Adrenal gland (tissue), 5 donors: ENCODE results near the gene COL17A1.

Experiments used
- POLR2A ChIP-seq, 2 donors: fragments of 450-650 bp; IDR thresholded peaks; one replicate each; pipeline ENCODE4 v1.6.1; 2017; ENCODE audit warnings: antibody characterized with exemption in 2 of 2, mild to moderate bottlenecking in 2 of 2, moderate library complexity in 1 of 2
- TF ChIP-seq, protein P1 (sequence below), 6 experiments: fragments of 450-650 bp in 4 of 6; fragments of 200-600 bp in 2 of 6; sonication (generic) in 1 of 6; IDR thresholded peaks; 1 replicate in 5 of 6; 2 replicates in 1 of 6; pipeline versions ENCODE4 v1.5.1 to v1.8.0; 2016 to 2021; ENCODE audit warnings: antibody characterized with exemption in 6 of 6, mild to moderate bottlenecking in 2 of 6, moderate library complexity in 1 of 6
- donor health status: DM: no; HTN: no; CAD: no.

DNA sequence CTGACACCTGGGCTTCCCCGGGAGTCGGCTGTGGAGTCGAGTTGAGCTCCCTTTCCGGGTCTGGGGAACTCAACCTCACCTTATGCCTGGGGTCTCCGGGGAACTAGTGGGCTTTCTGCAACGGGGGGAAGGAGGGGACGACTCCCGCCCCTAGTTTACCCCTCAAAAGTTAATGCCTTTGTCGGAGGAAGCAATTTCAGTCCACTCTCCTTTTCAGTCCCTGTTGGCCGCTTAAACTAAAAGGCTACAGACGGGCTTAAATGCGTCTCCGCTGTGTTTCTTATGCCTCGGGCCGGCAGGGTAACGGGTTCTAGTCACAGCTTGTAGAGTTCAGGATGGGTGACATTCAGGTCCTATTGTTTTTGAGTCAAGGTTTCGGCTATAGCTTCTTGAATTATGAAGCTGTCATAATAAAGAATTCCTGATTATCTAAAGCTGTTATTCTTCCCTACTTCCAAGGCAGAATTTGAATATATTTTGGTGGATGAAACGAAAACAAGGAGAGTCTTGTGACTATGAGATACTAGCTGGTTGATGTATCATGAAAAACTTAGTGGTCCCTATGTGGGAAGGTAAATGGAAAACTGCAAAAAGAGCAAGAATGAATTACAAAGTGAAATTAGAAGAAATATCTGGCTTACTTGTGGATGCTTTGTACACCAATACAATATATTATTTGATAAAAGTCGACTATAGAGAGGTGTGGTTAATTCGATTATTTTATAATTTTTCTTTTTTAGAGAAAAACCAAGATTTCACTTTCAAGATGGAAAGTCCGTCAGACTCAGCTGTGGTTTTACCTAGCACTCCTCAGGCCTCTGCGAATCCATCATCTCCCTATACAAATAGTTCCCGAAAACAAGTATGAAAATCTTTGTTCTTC is 36.8 kb upstream of the COL17A1 start:
- TF ChIP-seq, protein P1, sequence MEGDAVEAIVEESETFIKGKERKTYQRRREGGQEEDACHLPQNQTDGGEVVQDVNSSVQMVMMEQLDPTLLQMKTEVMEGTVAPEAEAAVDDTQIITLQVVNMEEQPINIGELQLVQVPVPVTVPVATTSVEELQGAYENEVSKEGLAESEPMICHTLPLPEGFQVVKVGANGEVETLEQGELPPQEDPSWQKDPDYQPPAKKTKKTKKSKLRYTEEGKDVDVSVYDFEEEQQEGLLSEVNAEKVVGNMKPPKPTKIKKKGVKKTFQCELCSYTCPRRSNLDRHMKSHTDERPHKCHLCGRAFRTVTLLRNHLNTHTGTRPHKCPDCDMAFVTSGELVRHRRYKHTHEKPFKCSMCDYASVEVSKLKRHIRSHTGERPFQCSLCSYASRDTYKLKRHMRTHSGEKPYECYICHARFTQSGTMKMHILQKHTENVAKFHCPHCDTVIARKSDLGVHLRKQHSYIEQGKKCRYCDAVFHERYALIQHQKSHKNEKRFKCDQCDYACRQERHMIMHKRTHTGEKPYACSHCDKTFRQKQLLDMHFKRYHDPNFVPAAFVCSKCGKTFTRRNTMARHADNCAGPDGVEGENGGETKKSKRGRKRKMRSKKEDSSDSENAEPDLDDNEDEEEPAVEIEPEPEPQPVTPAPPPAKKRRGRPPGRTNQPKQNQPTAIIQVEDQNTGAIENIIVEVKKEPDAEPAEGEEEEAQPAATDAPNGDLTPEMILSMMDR (IDR thresholded peaks at IDR 0.05) = no peak
- TF ChIP-seq POLR2A (IDR thresholded peaks at IDR 0.05) = peak in 1 of 2 donors; percentile 40
